SK-N-SH treated with all-trans-retinoic acid at 6 μM for 48 hours (cell line): ENCODE measurements around the gene UBE2G1.

ENCODE experiments used
- ATAC-seq: fragments of 200-7000 bp; cut with Tn5 transposase; 3 replicates; pipeline ENCODE4 v1.9.1; 2020; ENCODE audit warnings: mild to moderate bottlenecking, moderate library complexity
- BACH2 ChIP-seq: fragments of 250-450 bp; sonication (Bioruptor Pico); IDR thresholded peaks from 2 replicates; pipeline ENCODE4 v1.9.0; 2021; ENCODE audit warnings: mild to moderate bottlenecking, borderline replicate concordance
- CSRNP3 ChIP-seq: fragments of 250-450 bp; sonication (Bioruptor Pico); IDR thresholded peaks from 2 replicates; pipeline ENCODE4 v1.5.1; 2021; ENCODE audit warnings: mild to moderate bottlenecking, moderate library complexity
- ESRRG ChIP-seq: fragments of 250-450 bp; sonication (Bioruptor Pico); IDR thresholded peaks from 2 replicates; pipeline ENCODE4 v1.6.1; 2021; ENCODE audit warnings: mild to moderate bottlenecking
- GLIS3 ChIP-seq: fragments of 250-450 bp; sonication (Bioruptor Pico); IDR thresholded peaks from 2 replicates; pipeline ENCODE4 v1.5.0; 2020; ENCODE audit warnings: mild to moderate bottlenecking, moderate library complexity
- OSR1 ChIP-seq: fragments of 250-450 bp; sonication (Bioruptor Pico); IDR thresholded peaks from 2 replicates; pipeline ENCODE4 v1.8.0; 2022; ENCODE audit warnings: moderate library complexity, mild to moderate bottlenecking, inconsistent platforms
- PATZ1 ChIP-seq: fragments of 250-450 bp; sonication (Bioruptor Pico); IDR thresholded peaks from 2 replicates; pipeline ENCODE4 v1.8.0; 2020; ENCODE audit warnings: mild to moderate bottlenecking, moderate library complexity, borderline replicate concordance
- PPARA ChIP-seq: fragments of 250-450 bp; sonication (Bioruptor Pico); IDR thresholded peaks from 2 replicates; pipeline ENCODE4 v1.5.0; 2020; ENCODE audit warnings: mild to moderate bottlenecking, borderline replicate concordance
- RARB ChIP-seq: fragments of 250-450 bp; sonication (Bioruptor Pico); IDR thresholded peaks from 2 replicates; pipeline ENCODE4 v1.8.0; 2021; ENCODE audit warnings: mild to moderate bottlenecking, moderate library complexity
- TCF4 ChIP-seq: fragments of 250-450 bp; sonication (Bioruptor Pico); IDR thresholded peaks from 2 replicates; pipeline ENCODE4 v1.8.0; 2021; ENCODE audit warnings: mild to moderate bottlenecking, moderate library complexity, borderline replicate concordance
- TOX ChIP-seq: fragments of 250-450 bp; sonication (Bioruptor Pico); IDR thresholded peaks from 2 replicates; pipeline ENCODE4 v1.8.0; 2021; ENCODE audit warnings: mild to moderate bottlenecking, moderate library complexity, borderline replicate concordance
- TSHZ2 ChIP-seq: fragments of 250-450 bp; sonication (Bioruptor Pico); IDR thresholded peaks from 2 replicates; pipeline ENCODE4 v1.5.0; 2020; ENCODE audit warnings: mild to moderate bottlenecking, moderate library complexity
- ZC3H10 ChIP-seq: fragments of 250-450 bp; sonication (Bioruptor Pico); IDR thresholded peaks from 2 replicates; pipeline ENCODE4 v1.5.1; 2021; ENCODE audit warnings: mild to moderate bottlenecking, moderate library complexity
- ZFP3 ChIP-seq: fragments of 250-450 bp; sonication (Bioruptor Pico); IDR thresholded peaks from 2 replicates; pipeline ENCODE4 v1.5.0; 2020; ENCODE audit warnings: mild to moderate bottlenecking, moderate library complexity
- ZFP30 ChIP-seq: fragments of 450-650 bp; formaldehyde crosslinking; IDR thresholded peaks from 2 replicates; pipeline ENCODE4 v1.5.0; 2022; ENCODE audit warnings: mild to moderate bottlenecking, moderate library complexity
- ZNF70 ChIP-seq: fragments of 450-650 bp; formaldehyde crosslinking; IDR thresholded peaks from 2 replicates; pipeline ENCODE4 v1.5.0; 2020; ENCODE audit warnings: mild to moderate bottlenecking, moderate library complexity
- ZNF8 ChIP-seq: fragments of 450-650 bp; formaldehyde crosslinking; IDR thresholded peaks from 2 replicates; pipeline ENCODE4 v1.5.0; 2020; ENCODE audit warnings: mild to moderate bottlenecking, moderate library complexity
- TF ChIP-seq, protein P1 (sequence below): fragments of 250-450 bp; sonication (Bioruptor Pico); IDR thresholded peaks from 2 replicates; pipeline ENCODE4 v1.5.1; 2020; ENCODE audit warnings: low read depth, mild to moderate bottlenecking, moderate library complexity
- TF ChIP-seq, protein P2 (sequence below): fragments of 250-450 bp; sonication (Bioruptor Pico); IDR thresholded peaks from 2 replicates; pipeline ENCODE4 v1.8.0; 2021; ENCODE audit warnings: low read depth, mild to moderate bottlenecking, moderate library complexity, borderline replicate concordance

Gene UBE2G1

DNA sequence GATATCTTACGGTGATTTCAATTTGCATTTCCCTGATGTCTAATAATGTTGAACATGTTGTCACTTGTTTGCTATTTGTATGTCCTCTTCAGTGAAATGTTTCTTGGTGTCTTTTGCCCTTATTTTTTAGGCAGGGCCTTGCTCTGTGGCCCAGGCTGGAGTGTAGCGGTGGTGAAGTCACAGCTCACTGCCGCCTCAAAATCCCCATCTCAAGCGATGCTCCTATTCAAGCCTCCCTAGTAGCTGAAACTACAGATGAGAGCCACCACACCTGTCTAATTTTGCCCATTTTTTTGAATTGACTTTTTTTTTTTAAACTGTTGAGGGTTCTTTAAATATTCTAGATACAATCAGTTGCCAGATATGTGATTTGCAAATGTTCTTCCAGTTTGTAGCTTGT is 8.3 kb downstream of the UBE2G1 start:
- TF ChIP-seq CSRNP3 (no peak), OSR1 (no peak), ZNF70 (no peak), PPARA (CRISPR knock-in tag) (no peak), ZFP3 (no peak), TOX (CRISPR knock-in tag) (no peak), ZNF8 (CRISPR knock-in tag) (no peak), ZC3H10 (no peak), GLIS3 (CRISPR knock-in tag) (no peak), BACH2 (CRISPR knock-in tag) (no peak), ESRRG (CRISPR knock-in tag) (no peak), PATZ1 (CRISPR knock-in tag) (no peak), TSHZ2 (CRISPR knock-in tag) (no peak)
- TF ChIP-seq, protein P1, sequence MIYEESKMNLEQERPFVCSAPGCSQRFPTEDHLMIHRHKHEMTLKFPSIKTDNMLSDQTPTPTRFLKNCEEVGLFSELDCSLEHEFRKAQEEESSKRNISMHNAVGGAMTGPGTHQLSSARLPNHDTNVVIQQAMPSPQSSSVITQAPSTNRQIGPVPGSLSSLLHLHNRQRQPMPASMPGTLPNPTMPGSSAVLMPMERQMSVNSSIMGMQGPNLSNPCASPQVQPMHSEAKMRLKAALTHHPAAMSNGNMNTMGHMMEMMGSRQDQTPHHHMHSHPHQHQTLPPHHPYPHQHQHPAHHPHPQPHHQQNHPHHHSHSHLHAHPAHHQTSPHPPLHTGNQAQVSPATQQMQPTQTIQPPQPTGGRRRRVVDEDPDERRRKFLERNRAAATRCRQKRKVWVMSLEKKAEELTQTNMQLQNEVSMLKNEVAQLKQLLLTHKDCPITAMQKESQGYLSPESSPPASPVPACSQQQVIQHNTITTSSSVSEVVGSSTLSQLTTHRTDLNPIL: no peak
- no peak for ATAC-seq

GRCh38 chr17:4357671-4358070 is 8.8 kb downstream of the UBE2G1 start:
- TF ChIP-seq RARB (CRISPR knock-in tag) (no peak), PATZ1 (CRISPR knock-in tag) (no peak), TOX (CRISPR knock-in tag) (no peak), OSR1 (no peak), ZNF70 (no peak), ZFP30 (CRISPR knock-in tag) (no peak), ZC3H10 (no peak), PPARA (CRISPR knock-in tag) (no peak), TCF4 (CRISPR knock-in tag) (no peak), CSRNP3 (no peak)
- TF ChIP-seq, protein P1: no peak
- TF ChIP-seq, protein P2, sequence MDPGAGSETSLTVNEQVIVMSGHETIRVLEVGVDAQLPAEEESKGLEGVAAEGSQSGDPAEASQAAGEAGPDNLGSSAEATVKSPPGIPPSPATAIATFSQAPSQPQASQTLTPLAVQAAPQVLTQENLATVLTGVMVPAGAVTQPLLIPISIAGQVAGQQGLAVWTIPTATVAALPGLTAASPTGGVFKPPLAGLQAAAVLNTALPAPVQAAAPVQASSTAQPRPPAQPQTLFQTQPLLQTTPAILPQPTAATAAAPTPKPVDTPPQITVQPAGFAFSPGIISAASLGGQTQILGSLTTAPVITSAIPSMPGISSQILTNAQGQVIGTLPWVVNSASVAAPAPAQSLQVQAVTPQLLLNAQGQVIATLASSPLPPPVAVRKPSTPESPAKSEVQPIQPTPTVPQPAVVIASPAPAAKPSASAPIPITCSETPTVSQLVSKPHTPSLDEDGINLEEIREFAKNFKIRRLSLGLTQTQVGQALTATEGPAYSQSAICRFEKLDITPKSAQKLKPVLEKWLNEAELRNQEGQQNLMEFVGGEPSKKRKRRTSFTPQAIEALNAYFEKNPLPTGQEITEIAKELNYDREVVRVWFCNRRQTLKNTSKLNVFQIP (CRISPR knock-in tag): no peak
- ATAC-seq: no peak
